ENCODE results near the gene PGAP3.

PGAP3 gene

DNA sequence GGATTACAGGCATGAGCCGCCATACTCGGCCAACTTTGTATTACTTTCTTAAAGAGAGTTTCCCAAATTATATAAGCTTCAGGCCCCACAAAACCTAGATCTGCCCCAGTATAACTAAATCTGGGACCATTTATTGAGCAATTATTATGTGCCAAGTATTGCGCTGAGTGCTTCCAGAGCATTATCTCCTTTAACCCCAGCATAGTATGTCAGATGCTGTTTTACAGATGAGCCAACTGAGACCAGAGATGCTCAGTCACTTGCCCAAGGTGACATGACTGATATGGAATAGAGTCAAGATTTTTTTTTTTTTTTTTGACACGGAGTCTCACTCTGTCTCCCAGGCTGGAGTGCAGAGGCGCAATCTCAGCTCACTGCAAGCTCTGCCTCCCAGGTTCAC is 10.1 kb upstream of the PGAP3 start:
- Histone ChIP-seq H2AFZ (ENCODE audit: low read length) (no peak overlapping the region), H3K4me2 (ENCODE audit: low read length) (no peak overlapping the region), H3K9me2 (ENCODE audit: low read depth, low read length) (no peaks in the 10 kb centered on the region), H3K79me2 (ENCODE audit: insufficient read depth, low read length) (no peaks in the 10 kb centered on the region), H3F3A (ENCODE audit: insufficient read depth, low read length) (no peaks in the 10 kb centered on the region), H3K9ac (ENCODE audit: low read length) (no peak overlapping the region), H3K27me3 (ENCODE audit: insufficient read depth, low read length) (no peaks in the 10 kb centered on the region), H3K9me3 (ENCODE audit: low read length) (no peaks in the 10 kb centered on the region), H3K36me3 (ENCODE audit: insufficient read depth, low read length) (no peaks in the 10 kb centered on the region; the same call in 1 of the 2 replicates), H3K4me1 (ENCODE audit: insufficient read depth, low read length, severe bottlenecking) (no peaks in the 10 kb centered on the region), H4K20me1 (ENCODE audit: insufficient read depth, low read length) (no peaks in the 10 kb centered on the region), H3K4me3 (ENCODE audit: low read depth, low read length, poor library complexity, severe bottlenecking) (no peak overlapping the region), H3K27ac (ENCODE audit: low read depth, low read length, poor library complexity, severe bottlenecking) (no peak overlapping the region)
- TF ChIP-seq, protein P1, sequence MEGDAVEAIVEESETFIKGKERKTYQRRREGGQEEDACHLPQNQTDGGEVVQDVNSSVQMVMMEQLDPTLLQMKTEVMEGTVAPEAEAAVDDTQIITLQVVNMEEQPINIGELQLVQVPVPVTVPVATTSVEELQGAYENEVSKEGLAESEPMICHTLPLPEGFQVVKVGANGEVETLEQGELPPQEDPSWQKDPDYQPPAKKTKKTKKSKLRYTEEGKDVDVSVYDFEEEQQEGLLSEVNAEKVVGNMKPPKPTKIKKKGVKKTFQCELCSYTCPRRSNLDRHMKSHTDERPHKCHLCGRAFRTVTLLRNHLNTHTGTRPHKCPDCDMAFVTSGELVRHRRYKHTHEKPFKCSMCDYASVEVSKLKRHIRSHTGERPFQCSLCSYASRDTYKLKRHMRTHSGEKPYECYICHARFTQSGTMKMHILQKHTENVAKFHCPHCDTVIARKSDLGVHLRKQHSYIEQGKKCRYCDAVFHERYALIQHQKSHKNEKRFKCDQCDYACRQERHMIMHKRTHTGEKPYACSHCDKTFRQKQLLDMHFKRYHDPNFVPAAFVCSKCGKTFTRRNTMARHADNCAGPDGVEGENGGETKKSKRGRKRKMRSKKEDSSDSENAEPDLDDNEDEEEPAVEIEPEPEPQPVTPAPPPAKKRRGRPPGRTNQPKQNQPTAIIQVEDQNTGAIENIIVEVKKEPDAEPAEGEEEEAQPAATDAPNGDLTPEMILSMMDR (IDR thresholded peaks at IDR 0.05; ENCODE audit: low read length) = no peak
- TF ChIP-seq EZH2 (IDR thresholded peaks at IDR 0.05; ENCODE audit: borderline replicate concordance, low read length) = no peak

GRCh38 chr17:39696731-39697130 is 8.9 kb upstream of the PGAP3 start:
- Histone ChIP-seq H2AFZ (ENCODE audit: low read length) (no peak overlapping the region), H3K9me3 (ENCODE audit: low read length) (no peaks in the 10 kb centered on the region), H3K9ac (ENCODE audit: low read length) (no peak overlapping the region), H3F3A (ENCODE audit: insufficient read depth, low read length) (no peaks in the 10 kb centered on the region), H3K36me3 (ENCODE audit: insufficient read depth, low read length) (no peaks in the 10 kb centered on the region; the same call in 1 of the 2 replicates), H3K27ac (ENCODE audit: low read depth, low read length, poor library complexity, severe bottlenecking) (no peak overlapping the region), H3K9me2 (ENCODE audit: low read depth, low read length) (no peaks in the 10 kb centered on the region), H3K4me3 (ENCODE audit: low read depth, low read length, poor library complexity, severe bottlenecking) (no peak overlapping the region), H3K79me2 (ENCODE audit: insufficient read depth, low read length) (no peaks in the 10 kb centered on the region), H3K4me2 (ENCODE audit: low read length) (no peak overlapping the region), H3K4me1 (ENCODE audit: insufficient read depth, low read length, severe bottlenecking) (no peaks in the 10 kb centered on the region), H4K20me1 (ENCODE audit: insufficient read depth, low read length) (no peaks in the 10 kb centered on the region), H3K27me3 (ENCODE audit: insufficient read depth, low read length) (no peaks in the 10 kb centered on the region)
- TF ChIP-seq EZH2 (IDR thresholded peaks at IDR 0.05; ENCODE audit: borderline replicate concordance, low read length) = no peak
- TF ChIP-seq, protein P1 (IDR thresholded peaks at IDR 0.05; ENCODE audit: low read length) = no peak

DNA sequence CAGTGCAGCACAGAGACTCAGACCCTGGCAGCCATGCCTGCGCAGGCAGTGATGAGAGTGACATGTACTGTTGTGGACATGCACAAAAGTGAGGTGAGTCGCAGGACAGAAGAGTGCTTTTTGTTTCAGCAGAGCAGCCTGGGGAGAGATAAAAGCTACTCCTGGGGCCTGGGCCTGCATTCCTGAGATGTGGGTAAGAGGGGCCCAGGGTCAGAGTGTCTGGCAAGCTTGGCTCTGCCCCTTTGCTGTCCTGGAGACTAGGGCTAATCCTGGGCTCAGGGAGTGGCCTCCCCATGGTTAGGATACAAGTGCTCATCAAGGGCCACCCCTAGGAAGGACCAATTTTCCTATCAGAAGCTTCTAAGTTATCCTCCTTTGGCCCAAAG is 7.2 kb upstream of the PGAP3 start:
- TF ChIP-seq, protein P1 (IDR thresholded peaks at IDR 0.05; ENCODE audit: low read length) = no peak
- TF ChIP-seq EZH2 (IDR thresholded peaks at IDR 0.05; ENCODE audit: borderline replicate concordance, low read length) = no peak
- Histone ChIP-seq H3K9me2 (ENCODE audit: low read depth, low read length) (no peaks in the 10 kb centered on the region), H3K9me3 (ENCODE audit: low read length) (no peaks in the 10 kb centered on the region), H3K79me2 (ENCODE audit: insufficient read depth, low read length) (no peaks in the 10 kb centered on the region), H3F3A (ENCODE audit: insufficient read depth, low read length) (no peaks in the 10 kb centered on the region), H3K4me1 (ENCODE audit: insufficient read depth, low read length, severe bottlenecking) (no peaks in the 10 kb centered on the region), H2AFZ (ENCODE audit: low read length) (no peak overlapping the region), H3K4me2 (ENCODE audit: low read length) (no peak overlapping the region), H3K9ac (ENCODE audit: low read length) (no peak overlapping the region), H3K27me3 (ENCODE audit: insufficient read depth, low read length) (no peaks in the 10 kb centered on the region), H4K20me1 (ENCODE audit: insufficient read depth, low read length) (no peaks in the 10 kb centered on the region), H3K36me3 (ENCODE audit: insufficient read depth, low read length) (no peaks in the 10 kb centered on the region; the same call in 1 of the 2 replicates), H3K4me3 (ENCODE audit: low read depth, low read length, poor library complexity, severe bottlenecking) (no peak overlapping the region), H3K27ac (ENCODE audit: low read depth, low read length, poor library complexity, severe bottlenecking) (no peak overlapping the region)
